ENCODE measurements around the gene WDTC1. TPM values are rescaled to one million over a fixed set of nuclear protein-coding genes. Genes with fewer than 3 reads are reported as not detected.
"Not testable (repeated sequence)": the region's sequence is repeated elsewhere in the genome, so short reads cannot be mapped to it uniquely, and the experiment has no call there.

Gene WDTC1
- total and polyA plus RNA-seq, 4 donors: 4.6 to 25.0 (median 19.6) TPM

GRCh38 chr1:27201295-27201694 is 33.1 kb upstream of the WDTC1 start:
- no peak overlapping the region for H3K9ac ChIP-seq (ENCODE audit: low read depth in 1 of 2, low read length in 2 of 2)
- H3K27me3 ChIP-seq (ENCODE audit: control insufficient read depth in 4 of 4, insufficient read depth in 4 of 4, low read length in 3 of 4): no peaks in the 10 kb centered on the region
- TF ChIP-seq TAF1 (conservative IDR thresholded peaks at IDR 0.05) (no peak), SP1 (IDR thresholded peaks at IDR 0.05) (no peak), NR2F2 (IDR thresholded peaks at IDR 0.05) (no peak)
- H3K36me3 ChIP-seq (ENCODE audit: control insufficient read depth in 4 of 4, insufficient read depth in 3 of 4, low read depth in 1 of 4, low read length in 3 of 4): no peaks in the 10 kb centered on the region
- no peak overlapping the region for H3K27ac ChIP-seq (ENCODE audit: low read depth in 1 of 2, low read length in 2 of 2)
- H3K9me3 ChIP-seq (ENCODE audit: control insufficient read depth in 4 of 4, low read length in 3 of 4): no peaks in the 10 kb centered on the region
- peaks cover 0 to 2% (median 0%) of the 10 kb centered on the region in 4 donors for H3K4me1 ChIP-seq (ENCODE audit: control insufficient read depth in 4 of 4, insufficient read depth in 4 of 4, low read length in 3 of 4)
- H3K4me3 ChIP-seq (ENCODE audit: low read depth in 1 of 3, low read length in 3 of 3): no peak overlapping the region
- 95% methylated on average over 24 of the region's 24 CpGs for WGBS
- no peak for DNase-seq (ENCODE audit: low spot score)

- no peaks in the 10 kb centered on the region for H3K27me3 ChIP-seq (ENCODE audit: control insufficient read depth in 4 of 4, insufficient read depth in 4 of 4, low read length in 3 of 4)
- H3K9me3 ChIP-seq (ENCODE audit: control insufficient read depth in 4 of 4, low read length in 3 of 4): no peaks in the 10 kb centered on the region
- no peak overlapping the region for H3K4me3 ChIP-seq (ENCODE audit: low read depth in 1 of 3, low read length in 3 of 3)
- DNase-seq (ENCODE audit: low spot score): no peak
- no peak for TF ChIP-seq REST (IDR thresholded peaks at IDR 0.05)
- no peak for TF ChIP-seq GABPA (IDR thresholded peaks at IDR 0.05 in 1 of 2, conservative IDR thresholded peaks at IDR 0.05 in 1 of 2)
- no peak for TF ChIP-seq TAF1 (conservative IDR thresholded peaks at IDR 0.05)
- no peak overlapping the region for H3K27ac ChIP-seq (ENCODE audit: low read depth in 1 of 2, low read length in 2 of 2)
- no peak overlapping the region for H3K9ac ChIP-seq (ENCODE audit: low read depth in 1 of 2, low read length in 2 of 2)
- H3K4me1 ChIP-seq (ENCODE audit: control insufficient read depth in 4 of 4, insufficient read depth in 4 of 4, low read length in 3 of 4): no peaks in the 10 kb centered on the region
- 98% methylated on average over 1 of the region's 1 CpG for WGBS
- no peaks in the 10 kb centered on the region for H3K36me3 ChIP-seq (ENCODE audit: control insufficient read depth in 4 of 4, insufficient read depth in 3 of 4, low read depth in 1 of 4, low read length in 3 of 4)
Measured at GRCh38 chr1:27203946-27204345, 30.5 kb upstream of the WDTC1 start.

GRCh38 chr1:27207238-27207637 is 27.2 kb upstream of the WDTC1 start:
- 84% methylated on average over 1 of the region's 1 CpG for WGBS
- not testable (repeated sequence) for H3K9me3 ChIP-seq (ENCODE audit: control insufficient read depth in 4 of 4, low read length in 3 of 4); H3K27ac ChIP-seq (ENCODE audit: low read depth in 1 of 2, low read length in 2 of 2); H3K36me3 ChIP-seq (ENCODE audit: control insufficient read depth in 4 of 4, insufficient read depth in 3 of 4, low read depth in 1 of 4, low read length in 3 of 4); H3K27me3 ChIP-seq (ENCODE audit: control insufficient read depth in 4 of 4, insufficient read depth in 4 of 4, low read length in 3 of 4); H3K4me1 ChIP-seq (ENCODE audit: control insufficient read depth in 4 of 4, insufficient read depth in 4 of 4, low read length in 3 of 4); DNase-seq (ENCODE audit: low spot score); H3K9ac ChIP-seq (ENCODE audit: low read depth in 1 of 2, low read length in 2 of 2); H3K4me3 ChIP-seq (ENCODE audit: low read depth in 1 of 3, low read length in 3 of 3)

GRCh38 chr1:27208143-27208850 is 26.1 kb upstream of the WDTC1 start:
- not testable (repeated sequence) for H3K9ac ChIP-seq (ENCODE audit: low read depth in 1 of 2, low read length in 2 of 2)

More at GRCh38 chr1:27208143-27208850, 26.1 kb upstream of the WDTC1 start:
- H3K27ac ChIP-seq (ENCODE audit: low read depth in 1 of 2, low read length in 2 of 2); H3K4me3 ChIP-seq (ENCODE audit: low read depth in 1 of 3, low read length in 3 of 3); DNase-seq (ENCODE audit: low spot score); H3K36me3 ChIP-seq (ENCODE audit: control insufficient read depth in 4 of 4, insufficient read depth in 3 of 4, low read depth in 1 of 4, low read length in 3 of 4); H3K27me3 ChIP-seq (ENCODE audit: control insufficient read depth in 4 of 4, insufficient read depth in 4 of 4, low read length in 3 of 4); H3K4me1 ChIP-seq (ENCODE audit: control insufficient read depth in 4 of 4, insufficient read depth in 4 of 4, low read length in 3 of 4); H3K9me3 ChIP-seq (ENCODE audit: control insufficient read depth in 4 of 4, low read length in 3 of 4): not testable (repeated sequence)
- 91% methylated on average over 11 of the region's 11 CpGs for WGBS
